ACHN (cell line): ENCODE data around the gene GALNT8.

Experiments used
- DNase-seq: peaks from one replicate; pipeline ENCODE4 v3.0.0-alpha.2; 2015
- in situ Hi-C: cut with HindIII; loops from 2 replicates; pipeline ENCODE4 v1.10.0; 2017; ENCODE audit warnings: low sequenced_read_pairs, low pct_ligation_motif_present, low pct_unique_long_range_greater_than_20kb

Gene GALNT8

DNA sequence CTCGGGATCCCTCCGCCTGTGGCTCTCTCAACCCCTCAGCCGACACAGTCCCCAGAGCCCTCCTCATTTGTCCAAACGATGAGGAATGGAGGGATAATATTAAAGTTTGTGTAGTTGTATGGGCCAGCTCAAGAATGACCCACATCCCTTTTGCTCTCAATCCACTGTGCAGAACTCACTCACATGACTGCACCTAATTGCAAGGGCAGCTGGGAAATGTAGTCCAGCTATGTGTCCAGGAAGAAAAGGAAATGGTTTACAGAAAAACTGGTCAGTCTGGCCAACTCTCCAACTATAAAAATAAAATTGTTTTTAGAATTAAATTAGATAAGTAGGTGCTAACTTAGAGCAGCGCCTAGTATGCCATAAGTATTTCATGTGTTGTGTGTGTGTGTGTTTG is 66.6 kb downstream of the GALNT8 start:
- DNase-seq, result no peak

GRCh38 chr12:4787965-4788364 is 67.8 kb downstream of the GALNT8 start:
- no peak for DNase-seq
- in situ Hi-C loops, result no loop called here

More for the DNA sequence above, 66.6 kb downstream of the GALNT8 start:
- in situ Hi-C loops, result no loop called here

DNA sequence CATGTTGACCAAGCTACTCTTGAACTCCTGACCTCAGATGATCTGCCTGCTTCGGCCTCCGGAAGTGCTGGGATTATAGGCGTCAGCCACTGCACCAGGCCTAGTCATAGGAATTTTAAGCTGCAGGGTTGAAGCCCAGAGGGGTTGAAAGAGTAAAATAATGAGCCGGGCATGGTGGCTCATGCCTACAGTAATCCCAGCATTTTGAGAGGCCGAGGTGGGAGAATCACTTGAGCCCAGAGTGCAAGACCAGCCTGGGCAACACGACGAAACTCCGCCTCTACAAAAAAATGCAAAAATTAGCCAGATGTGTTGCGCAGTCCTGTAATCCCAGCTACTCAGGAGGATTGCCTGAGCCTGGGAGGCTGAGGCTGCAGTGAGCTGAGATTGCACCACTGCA is 69.6 kb downstream of the GALNT8 start:
- DNase-seq, result no peak
- in situ Hi-C loops, result no loop called here

- no peak for DNase-seq
- in situ Hi-C loops, result no loop called here
Observed at GRCh38 chr12:4791497-4791896, 71.3 kb downstream of the GALNT8 start.

DNA sequence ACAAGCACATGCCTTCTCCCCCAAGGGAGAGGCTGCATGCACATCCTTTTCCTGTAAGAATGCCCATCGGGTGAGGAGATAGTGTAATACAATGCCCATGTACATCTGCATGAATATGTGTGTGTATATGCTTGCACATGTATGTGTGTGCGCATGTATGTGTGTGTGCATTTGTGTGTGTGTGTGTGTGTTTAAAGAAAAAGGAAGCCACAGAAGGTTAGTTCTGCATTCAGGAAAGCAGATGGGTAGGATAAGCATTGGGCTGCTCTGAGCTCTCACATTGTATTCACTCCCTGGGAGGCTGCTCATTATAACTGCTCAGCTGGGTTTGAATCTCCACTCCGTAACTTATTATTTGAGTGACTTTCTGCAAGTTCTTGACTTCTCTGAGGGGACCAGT is 74.3 kb downstream of the GALNT8 start:
- in situ Hi-C loops, result no loop called here

DNA sequence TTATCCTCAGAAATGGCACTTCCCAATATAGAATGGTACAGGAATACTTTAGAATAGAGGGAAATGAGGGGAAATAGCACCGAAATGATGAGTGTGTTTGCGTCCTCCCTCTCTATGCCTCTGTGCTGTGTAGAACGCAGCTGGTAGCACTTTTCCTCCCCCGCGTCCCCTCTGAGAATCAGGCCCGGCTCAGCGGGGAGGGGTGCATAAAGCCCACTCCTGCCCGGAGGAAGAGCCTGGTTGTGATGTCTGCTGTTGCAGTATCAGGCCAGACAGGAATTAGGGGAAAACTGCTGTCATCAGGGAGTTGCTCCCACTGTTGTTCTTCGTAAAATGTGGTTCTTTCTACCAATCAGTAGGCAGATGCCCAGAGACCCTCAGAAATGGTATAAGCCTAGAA is 76.0 kb downstream of the GALNT8 start:
- in situ Hi-C loops, result no loop called here
- DNase-seq, result no peak

More for the DNA sequence above, 74.3 kb downstream of the GALNT8 start:
- no peak for DNase-seq

- DNase-seq, result no peak
- in situ Hi-C loops, result no loop called here
Observed at GRCh38 chr12:4796694-4797482, 76.7 kb downstream of the GALNT8 start.

DNA sequence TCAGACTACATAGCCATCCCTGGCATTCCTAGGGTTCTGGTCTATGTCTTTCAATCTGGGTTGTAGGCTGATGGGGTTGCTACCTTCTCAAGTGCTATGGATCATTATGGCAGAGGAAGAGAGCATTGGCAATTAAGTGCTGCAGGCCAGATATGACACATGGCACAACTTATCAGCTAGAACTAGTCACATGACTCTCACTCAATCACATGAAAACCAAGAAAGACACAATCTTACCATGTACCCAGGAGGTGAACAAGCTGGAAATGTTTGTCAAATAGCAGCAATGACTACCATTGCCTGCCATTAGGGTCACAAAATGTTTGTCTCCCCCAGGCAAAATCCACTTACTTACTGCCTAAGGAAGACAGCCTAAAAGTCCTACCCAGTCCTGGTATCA is 80.4 kb downstream of the GALNT8 start:
- no peak for DNase-seq
- in situ Hi-C loops, result no loop called here

- in situ Hi-C loops, result no loop called here
- DNase-seq, result no peak
Observed at GRCh38 chr12:4802841-4803240, 82.6 kb downstream of the GALNT8 start.

DNA sequence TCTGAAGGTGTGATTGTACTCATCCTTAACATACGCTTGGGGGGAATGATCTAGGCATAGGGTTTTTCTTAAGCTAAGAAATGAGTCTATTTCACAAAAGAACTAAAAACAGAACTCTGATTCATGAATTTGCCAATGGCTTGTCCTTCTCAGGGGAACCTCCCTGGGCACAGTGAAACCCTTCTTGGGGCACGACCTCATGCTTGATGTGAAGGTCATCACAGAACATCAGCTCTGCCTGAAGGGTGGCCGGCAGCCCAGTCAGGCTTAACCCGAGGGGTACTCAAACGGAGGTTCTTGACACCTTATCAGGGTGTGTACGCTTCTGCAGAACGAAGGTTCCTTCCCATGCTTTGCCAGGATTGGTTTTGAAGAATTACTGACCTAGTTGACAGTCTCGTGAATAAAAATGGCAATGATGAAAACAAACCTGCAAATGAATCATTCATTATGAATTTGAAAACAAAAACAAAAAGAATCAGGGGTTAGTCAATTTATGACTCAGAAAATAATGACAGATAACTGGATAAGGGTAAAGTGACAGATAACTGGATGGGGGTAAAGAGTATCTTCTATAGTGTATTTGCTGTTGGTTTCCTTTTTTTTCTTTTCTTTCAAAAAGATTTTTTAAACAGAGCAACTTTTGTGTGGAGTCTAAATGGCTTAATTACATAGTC is 86.4 kb downstream of the GALNT8 start:
- no peak for DNase-seq
- in situ Hi-C loops, result no loop called here

DNA sequence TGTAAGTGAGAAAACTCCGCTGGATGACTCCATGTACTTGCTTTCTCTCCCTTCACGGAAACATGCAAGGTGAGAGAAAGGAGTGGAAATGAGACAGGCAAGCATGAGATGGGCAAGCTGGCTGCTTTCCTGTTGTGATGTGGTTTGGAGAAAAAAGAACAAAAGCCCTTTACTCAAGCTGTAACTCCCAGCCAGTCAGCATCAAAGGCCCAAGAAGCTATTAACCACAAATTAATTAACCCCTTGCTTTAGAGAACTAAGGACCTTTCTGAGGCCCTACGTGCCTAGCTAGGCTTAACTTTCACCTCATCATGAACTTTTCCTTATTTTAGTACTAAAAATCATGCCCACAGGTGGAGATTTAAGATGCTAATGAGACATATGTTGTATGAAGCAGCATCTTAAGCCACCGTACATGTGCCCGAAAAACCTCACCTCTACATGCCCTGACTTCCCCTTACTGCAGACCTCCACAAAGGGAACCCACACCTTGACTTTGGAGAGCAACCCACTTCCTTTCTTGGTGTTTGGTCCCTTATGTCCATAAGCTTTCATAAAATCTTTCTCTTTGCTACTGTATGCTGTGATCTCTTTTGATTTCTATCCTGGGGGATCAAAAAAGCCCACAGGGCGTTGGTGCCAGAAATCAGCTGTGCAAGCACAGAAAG is 87.0 kb downstream of the GALNT8 start:
- in situ Hi-C loops, result no loop called here
- no peak for DNase-seq

GRCh38 chr12:4807813-4808212 is 87.6 kb downstream of the GALNT8 start:
- no peak for DNase-seq
- in situ Hi-C loops, result no loop called here

DNA sequence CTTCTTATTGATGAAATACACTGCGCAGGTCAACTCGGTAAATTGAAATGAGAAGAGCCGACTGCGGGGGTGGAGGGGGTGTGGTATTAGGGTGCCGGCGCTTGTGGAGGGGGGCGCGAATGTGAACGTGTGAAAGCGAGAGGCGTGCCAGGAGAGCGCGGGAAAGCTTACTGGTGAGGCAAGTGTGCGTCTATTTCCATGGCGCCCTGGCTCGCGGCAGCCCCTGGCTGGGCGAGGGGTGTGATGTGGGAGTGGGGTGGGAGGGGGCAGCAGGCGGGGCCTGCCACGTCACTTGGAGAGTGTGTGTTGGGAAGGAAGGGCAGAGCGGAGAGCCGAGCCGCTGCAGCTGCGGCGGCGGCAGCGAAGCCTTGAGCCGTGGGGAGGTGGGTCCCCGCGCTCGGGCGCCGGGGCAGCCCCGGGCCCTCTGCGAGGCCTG is 88.8 kb downstream of the GALNT8 start:
- in situ Hi-C loops, result no loop called here
- DNase-seq, result no peak

GRCh38 chr12:4809449-4810218 is 89.4 kb downstream of the GALNT8 start:
- in situ Hi-C loops, result no loop called here
- DNase-seq, result no peak

GRCh38 chr12:4810219-4810671 is 90.0 kb downstream of the GALNT8 start:
- in situ Hi-C loops, result no loop called here

DNA sequence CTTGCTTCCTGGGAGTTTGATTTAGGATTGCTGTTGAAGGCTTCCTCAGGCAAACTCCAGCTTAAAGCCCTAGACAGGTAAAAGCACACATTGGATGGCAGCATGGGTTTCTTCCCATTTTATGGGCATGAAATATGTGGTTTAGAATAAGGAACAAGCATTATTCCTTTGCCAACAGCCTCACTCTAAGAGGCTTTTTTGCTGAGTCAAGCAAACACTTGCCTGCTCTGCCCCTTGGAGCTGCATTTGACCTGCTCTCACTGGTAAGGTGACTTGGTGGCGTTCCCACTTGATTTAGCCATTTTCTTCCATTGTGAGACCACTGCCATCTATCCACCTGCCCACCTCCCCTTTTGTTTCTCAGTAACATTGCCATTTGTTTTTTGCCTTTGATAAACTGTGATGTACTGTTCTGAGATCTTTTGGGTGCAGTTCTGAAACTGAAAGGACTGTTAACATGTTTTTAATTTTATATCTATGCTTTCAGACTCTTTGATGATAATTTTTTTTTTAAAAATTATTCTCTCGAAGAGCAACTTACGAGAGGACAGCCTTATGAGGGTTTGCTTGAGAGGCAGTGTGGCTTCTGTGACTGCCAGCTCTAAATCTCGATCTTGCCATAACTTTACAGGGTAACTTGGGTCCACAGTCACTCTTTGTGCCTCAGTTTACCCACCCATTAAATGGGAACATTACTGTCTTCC is 92.6 kb downstream of the GALNT8 start:
- DNase-seq, result no peak
- in situ Hi-C loops, result no loop called here

More at GRCh38 chr12:4810219-4810671, 90.0 kb downstream of the GALNT8 start:
- DNase-seq, result no peak

DNA sequence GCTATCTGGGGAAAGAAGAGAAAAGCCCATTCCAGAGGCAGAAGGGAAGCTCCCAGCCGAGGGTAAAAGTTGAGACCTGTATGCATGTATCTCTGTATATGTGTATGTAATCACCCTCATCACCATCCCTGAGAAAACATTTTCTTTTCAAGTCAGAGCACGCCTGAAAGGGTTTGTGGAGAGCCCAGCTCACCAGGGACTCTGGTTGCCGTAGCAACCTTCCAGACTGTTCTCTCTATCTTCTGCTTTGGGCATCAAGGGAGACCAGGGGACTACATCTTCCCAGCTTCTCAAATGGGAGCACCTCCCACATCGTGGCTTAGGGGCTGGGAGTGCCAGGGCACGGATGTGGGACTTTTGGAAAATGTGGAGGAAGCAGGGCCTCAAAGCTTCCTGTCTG is 93.5 kb downstream of the GALNT8 start:
- in situ Hi-C loops, result no loop called here
- DNase-seq, result no peak

DNA sequence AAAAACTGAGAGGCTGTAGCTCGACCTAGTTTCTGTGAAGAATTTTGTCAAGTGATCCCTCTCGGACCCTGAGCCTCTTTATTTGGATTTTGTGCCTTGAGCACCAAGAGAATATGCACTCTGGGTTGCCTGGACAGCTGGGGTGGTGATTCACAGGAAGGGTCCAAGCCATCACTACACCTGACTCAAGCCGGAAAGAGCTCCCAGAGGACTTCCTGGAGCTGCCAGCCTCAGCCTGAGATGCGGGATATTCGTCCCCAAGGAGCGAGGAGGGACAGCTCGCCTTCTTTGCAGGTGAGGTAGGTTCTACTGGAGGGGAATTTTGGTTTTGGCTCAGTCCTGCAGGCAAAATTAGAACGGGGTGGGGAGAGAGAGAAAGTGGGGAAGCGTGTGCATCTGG is 94.3 kb downstream of the GALNT8 start:
- in situ Hi-C loops, result no loop called here

More for the DNA sequence above, 94.3 kb downstream of the GALNT8 start:
- DNase-seq, result no peak
